Stomach (tissue), 9 donors: ENCODE measurements around the gene SPATA20. TPM values are rescaled to one million over a fixed set of nuclear protein-coding genes. Genes with fewer than 3 reads are reported as not detected.

Source experiments
- DNase-seq, 2 donors: peaks; one replicate each; pipeline versions ENCODE4 v3.0.0 to v3.0.0-alpha.2; 2013 to 2019
- H3K27ac ChIP-seq, 5 donors: fragments of 200-600 bp in 4 of 5; sonication (generic) in 4 of 5; one replicate each; pipeline ENCODE4 v1.5.1; 2013 to 2019; ENCODE audit warnings: mild to moderate bottlenecking in 1 of 5, moderate library complexity in 1 of 5
- H3K27me3 ChIP-seq, 3 donors: fragments of 200-600 bp; sonication (generic); one replicate each; pipeline ENCODE4 v1.5.1; 2017 to 2019; ENCODE audit warnings: mixed run types in 1 of 3
- H3K36me3 ChIP-seq, 4 donors: fragments of 200-600 bp; sonication (generic); 1 replicate in 3 of 4; 2 replicates in 1 of 4; pipeline ENCODE4 v1.5.1; 2016 to 2019
- H3K4me1 ChIP-seq, 4 donors: fragments of 200-600 bp; sonication (generic); one replicate each; pipeline ENCODE4 v1.5.1; 2016 to 2019
- H3K4me3 ChIP-seq, 4 donors: fragments of 200-600 bp; sonication (generic) in 3 of 4; one replicate each; pipeline ENCODE4 v1.5.1; 2016 to 2019; ENCODE audit warnings: mild to moderate bottlenecking in 1 of 4
- H3K9me3 ChIP-seq, 4 donors: fragments of 200-600 bp; sonication (generic); one replicate each; pipeline ENCODE4 v1.5.1; 2016 to 2019
- CTCF ChIP-seq, 7 experiments: fragments of 450-650 bp in 4 of 7; fragments of 200-600 bp in 3 of 7; sonication (generic) in 3 of 7; IDR thresholded peaks; one replicate each; pipeline ENCODE4 v1.5.1; 2016 to 2019; ENCODE audit warnings: antibody characterized with exemption in 7 of 7, control low read depth in 2 of 7, mild to moderate bottlenecking in 1 of 7
- EP300 ChIP-seq: sonication (generic); formaldehyde crosslinking; IDR thresholded peaks from one replicate; pipeline ENCODE4 v1.6.1; 2017; ENCODE audit warnings: antibody characterized with exemption
- POLR2A ChIP-seq, 4 donors: fragments of 450-650 bp; IDR thresholded peaks; one replicate each; pipeline ENCODE4 v1.6.1; 2016; ENCODE audit warnings: antibody characterized with exemption in 4 of 4, control low read depth in 2 of 4, mild to moderate bottlenecking in 1 of 4, moderate library complexity in 1 of 4
- POLR2AphosphoS5 ChIP-seq, 3 donors: sonication (generic); formaldehyde crosslinking; IDR thresholded peaks; one replicate each; pipeline ENCODE4 v1.6.1; 2016; ENCODE audit warnings: antibody characterized with exemption in 3 of 3
- WGBS, 5 donors: extraction: QIAGEN DNeasy Blood & Tissue Kit in 3 of 5; methylation state at CpG; one replicate each; pipeline versions ENCODE4 v1.1.5 to v1.1.7; 2013 to 2018; 5-methylcytosine and 5-hydroxymethylcytosine counted together
- intact Hi-C: fragments of 100-400 bp; cut with DNase I; formaldehyde crosslinking; loops from one replicate; pipeline ENCODE4 v1.15.1; 2023; ENCODE audit warnings: low total_unique reads
- polyA plus RNA-seq, 3 donors: library from polyadenylated mRNA; stranded (reverse); fragments of 200-250 nt; gene quantifications; one replicate each; pipeline ENCODE4 v1.2.3, GENCODE V29; 2013
- total RNA-seq, 5 donors: library from RNA; depleted of rRNA; stranded (reverse); fragments of >200 nt; gene quantifications; one replicate each; pipeline versions ENCODE4 v1.1.0 to v1.2.3, GENCODE V29; 2014 to 2016
- donor health status: healthy with polysubstance abuse.
- donor health status: Bipolar disorder and iron deficiency.
- donor health status: healthy.

The SPATA20 gene
- total and polyA plus RNA-seq, 8 donors: 24.8 to 1,214 (median 80.8) TPM

DNA sequence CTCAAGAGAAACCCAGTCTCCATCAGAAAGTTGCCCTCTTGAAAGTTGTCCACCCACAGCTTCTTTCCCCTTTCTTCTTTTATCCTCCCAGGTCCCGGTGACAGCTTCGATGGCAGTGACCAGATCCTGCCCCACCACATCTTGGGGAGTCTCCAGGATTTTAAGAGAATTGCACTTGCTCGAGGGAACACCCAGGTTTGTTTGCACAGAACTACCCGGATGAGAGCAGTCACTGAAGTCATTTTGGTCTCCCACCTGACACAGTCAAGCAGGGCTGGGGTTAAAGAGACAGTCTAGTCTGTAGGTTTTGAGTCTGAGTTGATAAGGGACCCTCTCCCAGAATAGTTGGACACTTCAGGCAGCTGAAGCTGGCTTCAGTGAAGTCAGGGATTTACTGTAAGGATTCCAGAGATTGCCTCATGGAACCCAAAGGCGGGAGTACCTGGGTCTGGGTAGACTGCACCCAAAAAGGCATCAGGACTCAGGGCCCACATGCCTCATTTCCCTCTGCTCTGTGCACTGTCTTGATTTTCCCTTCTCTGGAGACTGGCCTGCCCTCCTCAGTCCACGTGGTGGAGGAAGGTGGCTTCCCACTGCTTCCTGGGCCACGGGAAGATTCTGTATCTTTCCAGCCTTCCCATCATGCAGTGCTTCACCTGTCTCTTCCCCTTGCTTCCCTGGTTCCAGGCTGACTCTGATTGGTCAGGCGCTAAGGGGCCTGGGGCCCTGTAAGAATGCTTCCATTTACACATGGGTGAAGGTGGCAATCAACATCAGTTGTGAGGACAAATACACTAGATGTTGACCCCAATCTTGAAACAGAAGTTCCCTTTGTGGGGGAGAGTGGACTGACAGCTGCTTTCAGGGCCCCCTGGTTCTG lies 29.2 kb upstream of the SPATA20 start:
- TF ChIP-seq CTCF (IDR thresholded peaks at IDR 0.05): no peak
- Histone ChIP-seq H3K27me3 (no peaks in the 10 kb centered on the region), H3K9me3 (no peaks in the 10 kb centered on the region), H3K36me3 (no peaks in the 10 kb centered on the region), H3K4me1 (peaks cover 0 to 16% (median 9%) of the 10 kb centered on the region in 4 donors), H3K4me3 (no peak overlapping the region), H3K27ac (peak overlapping the region in 1 of 5 donors; percentile 57)
- no peak for DNase-seq
- 73 to 85% (median 81%) methylated on average over 8 of the region's 8 CpGs for WGBS, 5 donors
- intact Hi-C loops: no loop called here

GRCh38 chr17:50518384-50519023 lies 28.5 kb upstream of the SPATA20 start:
- no peaks in the 10 kb centered on the region for H3K27me3 ChIP-seq
- no peaks in the 10 kb centered on the region for H3K36me3 ChIP-seq
- no peaks in the 10 kb centered on the region for H3K9me3 ChIP-seq
- peaks cover 0 to 14% (median 8%) of the 10 kb centered on the region in 4 donors for H3K4me1 ChIP-seq
- TF ChIP-seq CTCF (IDR thresholded peaks at IDR 0.05) (no peak), EP300 (no peak), POLR2AphosphoS5 (IDR thresholded peaks at IDR 0.05) (no peak), POLR2A (IDR thresholded peaks at IDR 0.05) (no peak)
- WGBS, 5 donors: 34 to 65% (median 60%) methylated on average over 13 of the region's 13 CpGs
- intact Hi-C loops: no loop called here
- peak in 1 of 2 donors; percentile 79 for DNase-seq
- no peak overlapping the region for H3K4me3 ChIP-seq
- H3K27ac ChIP-seq: peak overlapping the region in 3 of 5 donors; percentile 33 to 57 (median 43)

- 83 to 92% (median 86%) methylated on average over 6 to 8 of the region's 8 CpGs for WGBS, 5 donors
- Histone ChIP-seq H3K4me1 (peaks cover 0 to 9% (median 6%) of the 10 kb centered on the region in 4 donors), H3K27ac (peak overlapping the region in 2 of 5 donors; percentile 33 to 57), H3K36me3 (no peaks in the 10 kb centered on the region), H3K27me3 (no peaks in the 10 kb centered on the region), H3K9me3 (no peaks in the 10 kb centered on the region), H3K4me3 (no peak overlapping the region)
- TF ChIP-seq POLR2A (IDR thresholded peaks at IDR 0.05) (no peak), POLR2AphosphoS5 (IDR thresholded peaks at IDR 0.05) (no peak), CTCF (IDR thresholded peaks at IDR 0.05) (no peak), EP300 (no peak)
- DNase-seq: no peak
- intact Hi-C loops: no loop called here
These were observed 27.7 kb upstream of the SPATA20 start for GRCh38 chr17:50519141-50519834.

DNA sequence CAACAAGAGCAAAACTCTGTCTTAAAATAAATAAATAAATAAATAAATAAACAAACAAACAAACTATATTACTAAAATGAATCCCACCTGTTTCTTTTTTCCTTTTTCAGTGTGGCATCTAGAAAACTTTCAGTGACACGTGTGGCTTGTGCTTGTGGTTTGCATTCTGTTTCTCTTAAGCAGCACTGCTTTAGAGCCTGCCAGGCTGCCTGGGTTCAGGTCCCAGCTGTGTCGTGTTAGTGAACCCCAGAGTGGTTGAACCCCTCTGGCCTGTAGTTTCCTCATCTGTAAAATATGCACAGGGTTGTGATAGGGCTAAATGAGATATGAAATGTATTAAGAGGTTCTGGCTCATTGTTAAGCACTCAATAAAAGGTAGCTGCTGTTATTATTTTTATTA lies 26.5 kb upstream of the SPATA20 start:
- no peaks in the 10 kb centered on the region for H3K9me3 ChIP-seq
- H3K4me3 ChIP-seq: no peak overlapping the region
- 61 to 83% (median 75%) methylated on average over 2 of the region's 2 CpGs for WGBS, 5 donors
- intact Hi-C loops: no loop called here
- TF ChIP-seq EP300: no peak
- TF ChIP-seq CTCF (IDR thresholded peaks at IDR 0.05): no peak
- TF ChIP-seq POLR2A (IDR thresholded peaks at IDR 0.05): no peak
- no peak for TF ChIP-seq POLR2AphosphoS5 (IDR thresholded peaks at IDR 0.05)
- H3K27me3 ChIP-seq: no peaks in the 10 kb centered on the region
- peaks cover 0 to 9% (median 6%) of the 10 kb centered on the region in 4 donors for H3K4me1 ChIP-seq
- no peak overlapping the region for H3K27ac ChIP-seq
- DNase-seq: no peak
- no peaks in the 10 kb centered on the region for H3K36me3 ChIP-seq
